ENCODE results near the gene FRMD1.

GRCh38 chr6:168124921-168125320 is 45.9 kb upstream of the FRMD1 start:
- no peak for TF ChIP-seq POLR2A (IDR thresholded peaks at IDR 0.05; ENCODE audit: low read depth, low read length)
- TF ChIP-seq CTCF (IDR thresholded peaks at IDR 0.05; ENCODE audit: extremely low read depth in 1 of 2, insufficient read depth in 1 of 2, low read depth in 1 of 2, low read length in 2 of 2), result no peak
- no peak for TF ChIP-seq MAX (IDR thresholded peaks at IDR 0.05; ENCODE audit: insufficient read depth, insufficient read length)
- no peak for TF ChIP-seq POLR2AphosphoS5 (IDR thresholded peaks at IDR 0.05; ENCODE audit: insufficient read depth, low read depth, low read length)
- no peak for TF ChIP-seq EZH2 (IDR thresholded peaks at IDR 0.05; ENCODE audit: borderline replicate concordance, low read depth, low read length, severe bottlenecking)
- no peak for TF ChIP-seq JUN (IDR thresholded peaks at IDR 0.05; ENCODE audit: borderline replicate concordance, insufficient read depth, insufficient read length, low read depth)
